ENCODE results near the gene HNRNPDL. TPM values are rescaled to one million over a fixed set of nuclear protein-coding genes. Genes with fewer than 3 reads are reported as not detected.
A peak's percentile ranks its signal among the peaks of the same experiment; 100 is the strongest.
"Not testable (repeated sequence)": the region's sequence is repeated elsewhere in the genome, so short reads cannot be mapped to it uniquely, and the experiment has no call there.

The HNRNPDL gene
- polyA plus RNA-seq, 10 donors = 332 to 451 (median 383) TPM

GRCh38 chr4:82401600-82401999 is 28.7 kb downstream of the HNRNPDL start:
- no peak for DNase-seq

GRCh38 chr4:82398263-82398662 is 32.0 kb downstream of the HNRNPDL start:
- no peak for DNase-seq

DNA sequence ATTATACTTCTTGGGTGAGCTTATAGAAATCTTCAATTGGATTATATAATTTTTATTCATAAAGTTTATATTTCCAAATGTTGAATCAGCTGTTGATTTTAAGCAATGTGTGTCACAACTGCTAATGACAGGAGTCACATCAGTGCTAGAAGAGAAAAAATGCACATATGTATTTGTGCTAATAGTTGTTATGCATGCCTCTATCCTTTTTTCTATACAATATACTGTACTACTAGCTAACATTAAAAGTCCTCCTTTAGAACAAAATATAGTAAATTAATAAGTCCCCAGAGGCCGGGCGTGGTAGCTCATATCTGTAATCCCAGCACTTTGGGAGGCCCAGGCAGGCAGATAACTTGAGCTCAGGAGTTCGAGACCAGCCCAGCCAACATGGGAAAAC is 32.7 kb downstream of the HNRNPDL start:
- no peak for DNase-seq

GRCh38 chr4:82394896-82395295 is 35.4 kb downstream of the HNRNPDL start:
- no peak for DNase-seq

- DNase-seq = not testable (repeated sequence)
Measured at GRCh38 chr4:82390061-82390460, 40.2 kb downstream of the HNRNPDL start.

- no peak for DNase-seq
Measured at GRCh38 chr4:82388405-82388804, 41.9 kb downstream of the HNRNPDL start.

DNA sequence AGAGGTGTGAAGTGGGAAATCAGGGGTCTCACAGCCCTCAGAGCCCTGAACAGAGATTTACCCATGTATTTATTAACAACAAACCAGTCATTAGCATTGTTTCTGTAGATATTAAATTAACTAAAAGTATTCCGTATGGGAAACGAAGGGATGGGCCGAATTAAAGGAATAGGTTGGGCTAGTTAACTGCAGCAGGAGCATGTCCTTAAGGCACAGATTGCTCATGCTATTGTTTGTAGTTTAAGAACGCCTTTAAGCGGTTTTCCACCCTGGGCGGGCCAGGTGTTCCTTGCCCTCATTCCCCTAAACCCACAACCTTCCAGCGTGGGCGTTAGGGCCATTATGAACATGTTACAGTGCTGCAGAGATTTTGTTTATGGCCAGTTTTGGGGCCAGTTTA is 44.0 kb downstream of the HNRNPDL start:
- DNase-seq = not testable (repeated sequence)

GRCh38 chr4:82382751-82383150 is 47.5 kb downstream of the HNRNPDL start:
- no peak for DNase-seq

- no peak for DNase-seq
Measured at GRCh38 chr4:82381661-82382296, 48.5 kb downstream of the HNRNPDL start.

DNA sequence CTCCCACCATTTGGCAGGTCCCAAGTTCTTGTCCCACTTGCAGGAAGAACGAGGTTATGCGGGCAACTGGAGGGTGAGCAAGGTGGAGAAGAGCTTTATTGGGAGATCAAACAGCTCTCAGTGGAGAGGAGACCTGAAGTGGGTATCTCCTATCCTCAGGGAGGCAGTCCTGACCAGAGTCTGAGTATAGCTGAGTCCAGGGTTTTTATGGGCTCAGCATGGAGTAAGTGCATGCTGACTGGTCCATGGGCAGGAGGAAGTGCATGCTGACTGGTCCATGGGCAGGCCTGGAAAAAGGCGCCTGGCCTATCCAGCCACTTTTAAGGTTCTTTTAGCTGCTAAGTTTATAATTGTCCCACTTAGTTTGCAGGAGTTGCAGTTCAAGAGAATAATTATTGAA is 49.0 kb downstream of the HNRNPDL start:
- no peak for DNase-seq

GRCh38 chr4:82380831-82381230 is 49.4 kb downstream of the HNRNPDL start:
- DNase-seq = no peak

DNA sequence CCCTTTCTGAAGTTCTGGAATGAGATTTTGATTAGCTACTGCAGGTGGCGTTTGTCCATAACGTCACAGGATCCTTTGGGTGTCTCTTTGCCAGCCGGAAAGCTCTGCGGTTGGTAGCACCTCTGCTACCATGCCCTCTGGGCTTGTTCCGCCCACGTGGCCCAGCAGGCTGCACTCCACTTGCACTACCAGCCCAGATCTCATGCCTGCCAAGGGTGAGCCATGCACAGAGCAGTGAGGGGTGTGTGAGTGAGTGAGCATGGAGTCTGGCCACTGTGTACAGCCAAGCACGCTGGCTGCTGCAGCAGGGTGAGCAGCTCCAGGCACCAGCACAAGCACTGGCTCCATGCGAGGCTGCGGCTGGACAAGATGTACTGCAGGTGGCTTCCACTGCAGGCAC is 49.9 kb downstream of the HNRNPDL start:
- no peak for DNase-seq

DNA sequence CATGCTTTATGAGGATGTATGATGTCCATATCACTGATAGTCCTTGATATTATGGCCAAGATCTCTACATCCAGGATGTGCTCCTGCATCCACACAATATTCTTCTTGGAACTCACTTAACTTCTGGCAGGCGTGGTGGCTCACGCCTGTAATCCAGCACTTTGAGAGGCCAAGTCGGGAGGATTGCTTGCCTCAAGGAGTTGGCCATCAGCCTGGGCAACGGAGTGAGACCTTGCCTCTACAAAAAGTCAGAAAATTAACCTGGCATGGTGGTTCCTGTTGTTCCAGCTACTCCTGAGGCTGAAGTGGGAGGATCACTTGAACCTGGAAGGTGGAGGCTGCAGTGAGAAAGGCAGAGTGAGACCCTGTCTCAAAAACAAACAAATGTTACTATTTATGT is 54.2 kb downstream of the HNRNPDL start:
- peak in 1 of 3 donors; percentile 8 for DNase-seq

GRCh38 chr4:82373816-82374625 is 56.2 kb downstream of the HNRNPDL start, which contains the start of gene HNRNPD:
HNRNPD (minus strand) TSS chr4:82373991; CDS start chr4:82373678, 313 bp downstream.
- peak; percentile 99 to 100 (median 100) for DNase-seq

DNA sequence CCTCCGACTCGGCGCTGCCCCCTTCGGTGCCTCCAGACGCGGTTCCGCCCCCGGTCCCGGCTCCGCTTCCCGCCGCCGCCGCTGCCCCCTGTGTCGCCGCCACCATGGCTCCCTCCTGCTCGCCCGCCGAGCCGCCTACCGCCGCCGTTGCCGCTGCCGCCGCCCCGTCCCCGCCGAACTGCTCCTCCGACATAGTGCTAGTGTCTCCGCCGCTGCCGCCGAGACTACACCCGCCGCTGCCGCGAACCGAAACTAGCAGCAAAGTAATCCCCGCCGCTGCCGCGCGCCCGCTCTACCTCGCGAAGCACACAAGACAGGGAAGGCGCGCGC is 56.8 kb downstream of the HNRNPDL start:
- no peak for DNase-seq

Other genes with a start within 250 kb of the HNRNPDL start
- 100 to 1,000 TPM; 255 to 373 (median 304) TPM for gene HNRNPD, start 56.5 kb downstream of the HNRNPDL start, polyA plus RNA-seq (ENCODE audit: insufficient read length in 10 of 10)
- gene ENOPH1, start 128 bp upstream of the HNRNPDL start, polyA plus RNA-seq (ENCODE audit: insufficient read length in 10 of 10) = 10 to 100 TPM; 30.8 to 42.8 (median 33.6) TPM
- gene TMEM150C, start 131.5 kb upstream of the HNRNPDL start, polyA plus RNA-seq (ENCODE audit: insufficient read length in 10 of 10) = 1 to 10 TPM; 2.1 to 5.6 (median 3.6) TPM

Measured in muscle of back (tissue), 11 donors.